Bronchial epithelial cell (primary cell): ENCODE results near the gene DNAH8. TPM values are rescaled to one million over a fixed set of nuclear protein-coding genes. Genes with fewer than 3 reads are reported as not detected.

Source experiments
- DNase-seq: peaks from one replicate; pipeline ENCODE4 v3.0.0-alpha.2; 2010; ENCODE audit warnings: low read depth
- FAIRE-seq: peaks from 2 replicates; lab custom pipeline; 2011; peaks lifted over from hg19 to GRCh38; lab: Jason Lieb, UNC
- H3K27me3 ChIP-seq: 2 replicates; pipeline ENCODE4 v1.5.1; 2011; ENCODE audit warnings: low read length; ENCODE audit not compliant: control insufficient read depth, insufficient read depth
- H3K36me3 ChIP-seq: 2 replicates; pipeline ENCODE4 v1.5.1; 2011; ENCODE audit warnings: low read length; ENCODE audit not compliant: control insufficient read depth, insufficient read depth
- H3K4me3 ChIP-seq: 2 replicates; pipeline ENCODE4 v1.5.1; 2011; ENCODE audit warnings: mild to moderate bottlenecking, low read depth, low read length, control low read depth
- total RNA-seq: library from RNA; depleted of rRNA; stranded (reverse); fragments of >200 nt; gene quantifications from 2 replicates; pipeline ENCODE4 v1.2.1, GENCODE V29; 2014
- TF ChIP-seq, protein P1 (sequence below): IDR thresholded peaks from 2 replicates; pipeline ENCODE4 v1.5.1; 2011; ENCODE audit warnings: mild to moderate bottlenecking, moderate library complexity, low read length, control low read depth, inconsistent platforms; ENCODE audit not compliant: insufficient read depth, severe bottlenecking

The DNAH8 gene
- total RNA-seq, 1 donor from 2014 or later: not detected

DNA sequence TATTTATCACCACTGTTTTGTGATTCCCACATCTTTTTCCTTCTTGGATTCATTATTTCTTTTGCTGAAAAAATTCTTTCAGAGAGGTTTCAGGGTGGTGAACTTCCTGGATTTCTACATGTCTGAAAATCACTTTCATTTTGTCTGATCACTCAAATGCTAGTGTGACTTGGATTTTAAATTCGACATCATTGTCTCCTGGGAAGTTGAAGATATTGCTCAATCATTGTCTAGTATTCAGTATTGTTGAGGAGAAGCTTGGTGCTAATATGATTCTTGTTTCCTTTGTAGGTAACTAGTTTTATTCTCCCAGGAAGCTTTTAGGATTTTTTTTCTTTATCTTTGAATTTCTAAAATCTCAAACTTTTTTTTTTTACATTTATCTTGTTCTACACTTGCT, 45.0 kb downstream of the DNAH8 start:
- H3K4me3 ChIP-seq: no peak overlapping the region
- DNase-seq (no peak), FAIRE-seq (no peak)
- no peaks in the 10 kb centered on the region for H3K36me3 ChIP-seq
- no peaks in the 10 kb centered on the region for H3K27me3 ChIP-seq
- TF ChIP-seq, protein P1, sequence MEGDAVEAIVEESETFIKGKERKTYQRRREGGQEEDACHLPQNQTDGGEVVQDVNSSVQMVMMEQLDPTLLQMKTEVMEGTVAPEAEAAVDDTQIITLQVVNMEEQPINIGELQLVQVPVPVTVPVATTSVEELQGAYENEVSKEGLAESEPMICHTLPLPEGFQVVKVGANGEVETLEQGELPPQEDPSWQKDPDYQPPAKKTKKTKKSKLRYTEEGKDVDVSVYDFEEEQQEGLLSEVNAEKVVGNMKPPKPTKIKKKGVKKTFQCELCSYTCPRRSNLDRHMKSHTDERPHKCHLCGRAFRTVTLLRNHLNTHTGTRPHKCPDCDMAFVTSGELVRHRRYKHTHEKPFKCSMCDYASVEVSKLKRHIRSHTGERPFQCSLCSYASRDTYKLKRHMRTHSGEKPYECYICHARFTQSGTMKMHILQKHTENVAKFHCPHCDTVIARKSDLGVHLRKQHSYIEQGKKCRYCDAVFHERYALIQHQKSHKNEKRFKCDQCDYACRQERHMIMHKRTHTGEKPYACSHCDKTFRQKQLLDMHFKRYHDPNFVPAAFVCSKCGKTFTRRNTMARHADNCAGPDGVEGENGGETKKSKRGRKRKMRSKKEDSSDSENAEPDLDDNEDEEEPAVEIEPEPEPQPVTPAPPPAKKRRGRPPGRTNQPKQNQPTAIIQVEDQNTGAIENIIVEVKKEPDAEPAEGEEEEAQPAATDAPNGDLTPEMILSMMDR: no peak

- Histone ChIP-seq H3K4me3 (no peak overlapping the region), H3K27me3 (no peaks in the 10 kb centered on the region), H3K36me3 (no peaks in the 10 kb centered on the region)
- no peak for FAIRE-seq
- DNase-seq: no peak
- TF ChIP-seq, protein P1: no peak
Measured at GRCh38 chr6:38762848-38763247, 47.7 kb downstream of the DNAH8 start.

DNA sequence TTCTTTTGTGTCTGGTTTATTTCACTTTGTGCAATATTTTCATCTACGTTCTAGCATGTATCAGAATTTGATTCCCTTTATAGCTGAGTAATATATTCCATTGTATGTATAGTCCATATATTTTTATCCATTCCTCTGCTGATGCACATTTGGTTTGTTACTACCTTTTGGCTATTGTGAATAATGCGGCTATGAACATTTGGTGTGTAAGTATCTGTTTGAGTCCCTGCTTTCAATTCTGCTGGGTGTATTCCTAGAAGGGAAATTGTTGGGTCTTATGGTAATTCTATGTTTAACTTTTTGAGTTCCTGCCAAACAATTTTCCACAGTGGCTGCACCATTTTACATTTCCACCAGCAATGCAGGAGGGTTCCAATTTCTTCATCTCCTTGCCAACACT, 52.4 kb downstream of the DNAH8 start:
- Histone ChIP-seq H3K27me3 (no peaks in the 10 kb centered on the region), H3K4me3 (no peak overlapping the region), H3K36me3 (no peaks in the 10 kb centered on the region)
- TF ChIP-seq, protein P1: no peak
- no peak for FAIRE-seq
- no peak for DNase-seq

DNA sequence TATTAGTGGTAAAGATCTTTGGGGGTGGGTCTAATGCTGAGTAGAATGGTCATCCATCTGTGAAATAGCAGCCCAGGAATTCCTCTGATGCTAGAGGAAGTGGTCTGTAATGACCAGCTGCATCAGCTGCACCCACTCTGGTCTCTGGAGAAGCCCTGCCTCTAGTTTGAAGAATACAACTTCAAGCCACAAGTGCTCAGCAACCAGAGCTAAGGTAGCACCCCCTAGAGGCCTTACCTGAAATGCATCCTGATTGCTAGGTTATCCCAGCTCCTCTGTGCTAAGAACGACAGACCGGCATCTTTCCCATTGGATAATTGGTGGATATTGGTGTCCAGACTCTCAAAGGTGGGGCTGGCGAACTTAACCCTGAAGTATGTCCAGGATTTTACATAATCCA, 58.2 kb downstream of the DNAH8 start:
- H3K4me3 ChIP-seq: no peak overlapping the region
- peak; percentile 58 for DNase-seq
- H3K36me3 ChIP-seq: no peaks in the 10 kb centered on the region
- TF ChIP-seq, protein P1: peak; percentile 82
- FAIRE-seq: no peak
- no peaks in the 10 kb centered on the region for H3K27me3 ChIP-seq

DNA sequence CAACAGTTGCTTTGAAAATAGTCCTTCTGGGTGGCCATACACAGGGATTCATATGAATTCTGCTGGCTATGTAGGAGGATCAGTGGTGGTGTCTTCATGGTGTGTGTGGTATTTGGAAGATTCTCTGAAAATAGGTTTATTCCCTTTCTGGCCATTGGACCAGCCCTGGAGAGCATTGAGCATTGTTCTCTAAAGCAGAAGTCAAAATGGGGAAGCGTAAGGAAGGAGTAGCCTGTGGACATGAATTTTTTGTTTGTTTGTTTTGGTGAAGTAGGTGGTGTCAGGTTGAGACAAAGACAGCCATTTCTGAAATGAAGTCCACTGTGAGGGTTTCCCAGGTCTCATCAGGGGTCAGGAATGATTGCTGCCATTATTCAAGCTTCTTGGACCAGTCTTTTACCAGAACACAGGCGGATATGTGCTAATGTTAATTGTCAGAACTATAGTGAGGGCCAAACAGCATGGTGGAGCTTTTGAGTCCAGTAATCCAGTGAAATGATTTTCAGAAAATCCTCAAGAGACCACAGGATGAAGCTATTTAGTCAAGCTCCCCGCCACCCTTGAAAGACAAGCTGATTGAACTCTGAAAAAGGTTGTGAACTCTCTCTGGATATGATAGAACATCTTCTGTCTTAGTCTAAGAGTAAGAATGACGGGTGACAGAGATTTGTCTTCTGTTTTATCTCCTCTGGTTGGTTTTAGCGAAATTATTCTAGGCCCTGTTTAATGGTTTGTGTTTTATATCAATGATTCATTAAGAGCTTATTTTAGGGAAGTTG, 60.0 kb downstream of the DNAH8 start:
- H3K36me3 ChIP-seq: no peaks in the 10 kb centered on the region
- TF ChIP-seq, protein P1: no peak
- peak; percentile 36 for FAIRE-seq
- DNase-seq: no peak
- no peak overlapping the region for H3K4me3 ChIP-seq
- H3K27me3 ChIP-seq: no peaks in the 10 kb centered on the region
